GM19467 (cell line): ENCODE measurements around the gene PRMT2.

Source experiments
- ATAC-seq: cut with Tn5 transposase; IDR thresholded peaks from one replicate; pipeline ENCODE4 v1.9.1; 2021; ENCODE audit warnings: mild to moderate bottlenecking, moderate library complexity; ENCODE audit not compliant: unreplicated experiment

Gene PRMT2

DNA sequence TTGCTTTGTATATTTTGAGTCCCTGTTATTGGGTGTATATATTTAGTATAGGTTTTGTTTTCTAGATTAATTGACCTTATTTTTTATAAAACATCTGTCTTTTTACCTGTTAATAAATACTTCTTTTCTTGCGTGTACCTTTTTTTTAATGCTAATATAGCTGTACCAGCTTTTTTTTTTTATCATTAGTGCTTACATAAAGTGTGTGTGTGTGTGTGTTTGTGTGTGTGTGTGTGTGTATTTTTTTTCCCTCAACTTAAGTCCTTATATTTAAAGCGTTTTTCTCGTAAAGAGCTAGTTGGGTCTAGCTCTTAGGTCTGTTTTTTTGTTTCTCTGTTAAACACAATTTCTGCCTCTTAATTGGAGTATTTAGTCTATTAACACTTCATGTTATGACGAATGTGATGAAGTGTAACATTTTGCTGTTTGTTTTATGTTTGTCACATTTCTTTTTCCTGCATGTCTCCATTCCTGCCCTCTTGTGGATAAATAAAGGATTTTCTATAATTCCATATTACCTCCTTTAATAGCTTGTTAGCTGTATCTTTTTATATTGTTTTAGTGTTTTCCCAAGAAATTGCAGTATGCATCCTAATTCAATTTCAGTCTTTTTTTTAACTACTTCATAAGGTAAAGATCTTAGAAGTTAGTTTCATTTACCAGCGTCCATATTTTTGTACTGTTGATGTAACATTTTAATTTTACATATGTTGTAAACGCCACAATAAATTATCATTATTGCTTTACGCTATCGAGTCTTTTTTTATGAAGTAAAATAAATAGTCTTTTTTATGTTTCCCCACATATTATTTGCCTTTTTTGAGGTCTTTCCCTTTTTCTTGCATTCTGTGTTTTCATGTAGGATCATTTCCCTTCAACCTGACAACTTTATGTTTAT, 4.3 kb downstream of the PRMT2 start:
- ATAC-seq, result no peak

DNA sequence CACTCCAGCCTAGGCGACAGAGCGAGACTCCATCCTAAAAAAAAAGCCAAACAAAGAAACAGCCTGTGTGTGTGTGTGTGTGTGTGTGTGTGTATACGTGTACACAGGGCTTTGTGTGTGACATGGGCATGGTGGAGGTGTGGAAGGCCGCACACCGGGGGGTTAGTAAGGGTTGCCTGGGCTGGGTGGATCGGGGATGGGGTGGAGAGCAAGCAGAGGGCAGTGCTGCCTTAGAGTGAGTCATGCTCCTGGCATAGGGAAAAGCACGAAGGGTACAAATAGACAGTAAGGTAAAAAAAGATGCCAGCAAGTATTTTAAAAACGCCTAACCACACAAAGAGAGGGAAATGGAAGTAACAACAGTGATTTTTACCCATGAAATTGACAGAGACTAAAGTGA, 6.2 kb downstream of the PRMT2 start:
- ATAC-seq, result no peak

DNA sequence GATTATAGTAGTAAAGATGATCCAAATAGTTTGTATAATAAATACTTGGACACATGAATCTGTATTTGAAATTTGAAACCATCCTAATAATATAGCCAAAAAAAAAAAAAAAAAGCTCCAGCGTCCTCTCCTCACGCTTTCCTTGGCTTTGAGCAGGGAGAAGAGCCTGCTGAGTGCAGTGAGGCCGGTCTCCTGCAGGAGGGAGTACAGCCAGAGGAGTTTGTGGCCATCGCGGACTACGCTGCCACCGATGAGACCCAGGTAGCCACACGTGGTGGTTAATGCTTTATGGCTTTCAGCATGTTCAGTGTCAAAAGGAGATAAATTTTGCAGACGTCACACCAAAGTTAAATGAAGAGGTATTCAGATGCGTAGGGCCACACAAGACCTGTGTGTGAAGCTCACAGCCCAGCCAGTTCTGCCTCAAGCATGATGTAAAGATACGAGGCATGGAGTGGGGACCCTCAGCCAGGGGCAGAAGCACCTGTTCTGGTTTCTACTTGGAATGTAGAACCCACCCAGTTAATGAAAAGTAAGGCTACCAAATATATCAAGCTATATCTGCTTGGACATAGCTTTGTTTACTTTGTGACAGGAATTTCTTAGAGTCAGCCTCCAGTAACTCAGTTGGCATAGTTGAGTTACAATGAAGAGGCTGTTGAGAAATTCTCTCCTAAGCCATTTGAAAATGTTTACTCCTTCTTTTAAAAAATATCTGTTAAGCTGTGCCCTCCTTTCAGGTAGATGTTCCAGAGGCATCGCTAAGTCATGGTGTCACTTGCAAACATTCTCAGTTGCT, 8.1 kb downstream of the PRMT2 start:
- ATAC-seq, result no peak

DNA sequence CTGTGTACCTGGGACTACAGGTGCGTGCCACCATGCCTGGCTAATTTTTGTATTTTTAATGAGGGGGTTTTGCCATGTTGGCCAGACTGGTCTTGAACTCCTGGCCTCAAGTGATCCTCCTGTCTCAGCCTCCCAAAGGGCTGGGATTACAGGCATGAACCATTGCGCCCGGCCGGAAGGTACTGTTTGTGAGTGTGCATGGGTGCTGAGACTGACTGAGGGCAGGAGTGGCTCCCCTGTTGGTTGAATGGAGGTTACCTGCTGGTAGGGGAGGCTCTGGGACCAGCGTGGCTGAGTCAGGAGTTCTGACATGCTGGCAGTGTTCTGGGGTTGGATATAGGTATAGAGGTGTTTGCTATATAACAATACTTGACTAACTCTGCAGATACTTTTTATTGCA, 10.4 kb downstream of the PRMT2 start:
- ATAC-seq, result no peak

DNA sequence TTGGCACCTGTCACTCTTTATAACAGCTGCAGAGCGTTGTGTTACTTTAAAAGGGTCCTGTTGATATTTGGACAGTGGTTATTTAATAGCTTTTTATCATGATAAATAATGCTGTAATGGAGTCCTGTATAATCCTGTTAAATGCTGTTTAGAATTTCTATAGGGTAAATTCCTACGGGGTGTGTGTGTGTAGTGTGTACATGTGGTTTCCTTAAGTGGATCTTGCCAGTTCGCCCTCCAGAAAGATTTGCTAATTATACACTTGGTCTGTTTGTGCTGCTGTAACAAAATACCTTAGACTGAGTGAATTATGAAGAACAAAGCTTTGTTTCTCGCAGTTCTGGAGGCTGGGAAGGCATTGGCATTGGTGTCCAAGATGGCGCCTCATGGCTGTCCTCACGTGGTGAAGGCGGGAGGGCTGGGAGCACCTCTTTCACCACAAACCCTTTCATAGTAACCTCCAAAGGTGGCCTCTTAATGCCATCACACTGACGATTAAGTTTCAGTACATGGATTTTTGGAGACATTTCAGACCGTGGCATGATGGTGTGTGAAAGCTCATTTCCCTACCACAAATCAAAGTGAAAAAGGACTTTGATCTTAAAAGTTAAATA, 11.2 kb downstream of the PRMT2 start:
- no peak for ATAC-seq

DNA sequence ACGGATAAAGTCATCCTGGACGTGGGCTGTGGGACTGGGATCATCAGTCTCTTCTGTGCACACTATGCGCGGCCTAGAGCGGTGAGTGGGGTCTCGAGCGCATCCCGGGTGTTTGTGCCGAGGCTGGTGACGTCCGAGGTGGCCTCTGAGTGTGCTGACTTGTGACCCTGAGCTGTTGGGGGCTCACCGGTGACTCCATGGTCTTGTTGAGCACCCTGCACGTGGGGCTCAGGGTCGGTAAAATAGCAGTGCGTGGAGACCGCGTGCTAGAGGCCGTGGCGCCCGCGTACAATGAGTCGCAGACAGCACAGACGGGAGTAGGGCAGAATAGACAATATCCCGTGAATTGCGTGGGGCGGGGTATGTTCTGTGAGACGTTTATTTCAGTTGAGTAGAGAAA, 13.1 kb downstream of the PRMT2 start:
- no peak for ATAC-seq

DNA sequence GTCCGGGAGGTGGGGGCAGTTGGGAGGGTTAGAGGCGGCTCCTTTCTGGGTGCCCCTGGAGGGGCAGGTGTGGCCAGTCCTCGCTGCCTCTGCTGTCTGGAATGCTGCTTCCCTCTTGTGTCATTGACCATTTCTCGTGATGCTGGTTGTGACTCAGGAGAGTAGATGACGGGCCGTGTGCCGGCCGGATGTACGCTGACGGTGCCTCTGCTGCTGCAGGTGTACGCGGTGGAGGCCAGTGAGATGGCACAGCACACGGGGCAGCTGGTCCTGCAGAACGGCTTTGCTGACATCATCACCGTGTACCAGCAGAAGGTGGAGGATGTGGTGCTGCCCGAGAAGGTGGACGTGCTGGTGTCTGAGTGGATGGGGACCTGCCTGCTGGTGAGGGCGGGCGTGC, 13.9 kb downstream of the PRMT2 start:
- no peak for ATAC-seq

DNA sequence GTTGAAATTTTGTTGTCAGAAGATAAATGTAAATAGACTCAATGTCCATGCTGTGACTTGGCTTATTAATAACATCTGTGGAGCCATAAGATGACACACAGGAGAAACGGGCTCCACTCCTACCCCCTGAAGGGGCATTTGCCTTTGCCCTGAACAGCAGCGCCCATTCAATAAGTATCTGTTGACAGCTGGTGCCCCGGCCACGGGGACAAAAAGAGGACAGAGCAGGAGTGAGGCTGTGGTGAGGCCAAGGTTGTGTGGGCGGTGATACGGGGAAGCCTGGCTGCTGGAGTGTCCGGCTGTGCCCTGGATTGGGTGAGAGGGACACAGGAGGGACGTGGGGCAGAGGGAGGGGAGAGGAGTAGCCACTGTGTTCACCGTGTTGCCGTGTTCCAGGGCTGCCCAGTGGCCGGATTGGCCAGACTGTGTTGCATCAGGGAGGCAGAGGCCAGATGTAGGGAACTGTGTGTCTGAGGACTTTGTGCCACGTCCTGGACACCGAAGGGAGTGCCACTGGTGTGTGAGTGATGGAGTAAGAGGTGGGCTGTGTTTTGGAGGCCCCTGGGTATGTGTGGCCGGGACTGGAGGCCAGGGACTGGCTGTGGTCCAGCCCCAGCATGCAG, 15.1 kb downstream of the PRMT2 start:
- ATAC-seq, result no peak

DNA sequence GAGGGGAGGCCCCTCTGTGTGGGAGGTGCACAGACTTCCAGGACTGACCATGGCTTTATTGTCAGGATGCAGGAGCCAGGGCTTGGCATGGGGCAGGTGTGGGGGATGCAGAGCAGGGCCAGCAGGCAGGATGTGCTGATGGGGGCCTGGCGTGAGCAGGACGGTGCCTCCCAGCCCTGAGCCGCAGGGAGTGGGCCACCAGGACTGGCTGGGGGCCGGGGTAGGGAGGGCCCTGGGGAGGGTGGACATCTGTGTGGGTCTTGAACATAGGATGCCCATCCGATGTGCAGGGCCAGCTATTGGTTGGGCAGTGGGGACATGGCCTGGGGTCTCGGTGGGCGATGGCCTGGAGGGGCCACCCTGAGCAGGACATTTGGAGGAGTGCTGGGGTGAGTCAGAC, 15.6 kb downstream of the PRMT2 start:
- no peak for ATAC-seq

DNA sequence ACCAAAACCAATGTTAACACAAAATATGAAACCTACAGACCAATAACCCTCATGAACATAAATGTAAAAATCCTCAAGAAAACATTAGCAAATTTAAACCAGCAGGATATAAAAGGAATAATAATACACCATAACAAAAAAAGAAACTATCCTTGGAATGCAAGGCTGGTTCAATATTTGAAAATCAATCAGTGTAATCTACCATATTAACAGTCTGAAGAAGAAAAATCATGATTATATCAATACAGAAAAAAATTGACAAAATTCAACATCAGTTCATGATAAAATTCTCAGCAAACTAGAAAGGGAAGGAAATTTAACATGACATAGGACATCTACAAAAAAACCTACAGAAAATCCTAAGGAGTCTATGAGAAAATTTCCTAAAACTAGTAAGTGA, 19.8 kb downstream of the PRMT2 start:
- ATAC-seq, result no peak

DNA sequence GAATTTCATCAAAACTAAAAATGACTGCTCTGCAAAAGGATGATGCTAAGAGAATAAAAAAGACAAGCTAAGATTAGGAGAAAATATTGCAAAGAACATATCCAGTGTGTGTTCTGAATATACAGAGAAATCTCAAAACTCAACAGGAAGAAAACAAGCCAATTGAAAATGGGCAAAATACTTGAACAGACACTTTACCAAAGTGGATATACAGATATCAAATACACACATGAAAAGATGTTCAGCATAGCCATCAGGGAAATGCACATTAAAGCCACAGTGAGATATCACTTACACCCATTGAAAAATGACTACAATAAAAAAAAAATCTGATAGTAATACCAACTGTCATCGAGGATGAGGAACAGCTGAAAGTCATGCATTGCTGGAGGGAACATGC, 21.3 kb downstream of the PRMT2 start:
- no peak for ATAC-seq

DNA sequence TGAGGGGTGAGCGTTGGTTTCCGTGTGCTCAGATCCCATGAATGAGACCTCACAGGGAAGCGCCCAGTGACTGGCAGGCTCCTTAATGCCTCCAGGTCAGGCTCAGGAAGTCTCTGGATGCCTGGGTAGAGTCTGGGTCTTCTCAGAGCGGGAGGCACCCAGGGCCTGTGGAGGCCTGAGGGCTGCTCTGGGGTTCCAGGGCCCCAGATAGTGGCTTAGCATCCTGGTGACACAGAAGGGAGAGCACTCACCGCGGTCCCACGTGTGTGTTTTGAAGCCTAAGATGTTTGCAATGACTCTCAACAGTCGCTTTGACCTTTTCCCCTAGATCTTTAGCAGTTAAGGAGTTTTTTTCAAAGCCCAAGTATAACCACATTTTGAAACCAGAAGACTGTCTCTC, 25.0 kb downstream of the PRMT2 start:
- ATAC-seq, result no peak

DNA sequence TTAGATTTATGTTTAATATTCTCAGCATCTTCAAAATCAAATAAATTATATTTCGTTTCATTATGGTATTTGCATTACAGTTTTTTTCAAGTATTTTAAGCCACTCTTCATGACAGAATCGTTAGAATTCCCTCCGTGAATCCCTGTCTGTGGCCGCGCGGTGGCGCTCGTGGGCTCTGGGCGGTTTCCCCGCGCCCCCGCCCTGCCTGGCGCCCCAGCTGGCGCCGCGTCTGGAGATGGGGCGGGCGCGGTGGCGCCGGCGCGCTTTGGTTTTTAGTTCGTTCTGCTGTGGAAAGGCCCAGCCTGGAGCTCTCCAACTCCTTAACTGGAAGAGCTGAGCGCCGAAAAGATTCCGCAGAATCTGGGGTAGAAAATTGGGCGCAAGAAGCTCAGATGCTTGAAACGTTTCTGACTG, 25.7 kb downstream of the PRMT2 start:
- no peak for ATAC-seq

DNA sequence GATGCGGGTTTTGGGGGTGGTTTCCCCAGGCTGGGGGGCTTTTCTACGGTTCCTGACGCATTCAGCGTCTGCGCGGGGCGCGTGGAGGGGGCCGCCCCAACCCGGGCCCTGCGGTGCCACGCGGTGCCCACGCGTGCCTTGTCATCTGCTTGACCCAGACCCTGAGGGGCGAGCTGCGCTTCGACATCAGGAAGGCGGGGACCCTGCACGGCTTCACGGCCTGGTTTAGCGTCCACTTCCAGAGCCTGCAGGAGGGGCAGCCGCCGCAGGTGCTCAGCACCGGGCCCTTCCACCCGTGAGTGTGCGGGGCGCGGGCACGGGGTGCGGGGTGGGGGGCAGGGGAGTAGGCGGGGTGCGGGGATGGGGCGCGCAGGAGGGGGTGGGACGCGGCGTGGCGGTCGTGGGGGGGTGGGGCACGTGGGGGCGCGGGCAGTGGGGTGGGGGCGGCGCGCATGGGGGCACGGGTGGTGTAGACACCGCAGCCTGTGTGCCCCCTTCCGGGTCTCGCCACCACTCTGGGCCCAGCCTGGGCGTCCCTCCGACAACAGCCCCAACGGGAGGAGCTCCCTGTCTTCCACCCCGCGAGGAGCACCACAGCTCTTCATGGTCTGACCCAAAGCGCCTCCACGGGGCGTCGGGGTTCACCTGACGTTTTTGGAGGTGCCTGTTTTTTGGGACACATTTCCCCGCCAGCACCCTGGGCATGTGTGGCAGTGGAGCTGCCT, 26.3 kb downstream of the PRMT2 start:
- ATAC-seq, result no peak

DNA sequence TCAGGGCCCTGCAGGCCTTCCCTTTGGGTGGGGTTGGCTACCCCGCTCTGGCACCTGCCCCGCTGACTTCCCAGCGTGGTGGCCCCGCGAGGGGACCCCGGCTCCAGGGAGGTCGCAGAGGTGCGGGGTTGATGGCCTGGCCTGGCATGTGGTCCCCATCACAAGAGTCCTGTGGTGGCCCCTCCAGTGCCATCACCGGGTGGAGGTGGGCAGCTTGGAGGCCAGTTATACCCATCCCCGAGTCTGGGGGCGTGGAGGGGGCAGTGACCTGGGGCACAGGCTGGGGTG, 26.8 kb downstream of the PRMT2 start:
- no peak for ATAC-seq

DNA sequence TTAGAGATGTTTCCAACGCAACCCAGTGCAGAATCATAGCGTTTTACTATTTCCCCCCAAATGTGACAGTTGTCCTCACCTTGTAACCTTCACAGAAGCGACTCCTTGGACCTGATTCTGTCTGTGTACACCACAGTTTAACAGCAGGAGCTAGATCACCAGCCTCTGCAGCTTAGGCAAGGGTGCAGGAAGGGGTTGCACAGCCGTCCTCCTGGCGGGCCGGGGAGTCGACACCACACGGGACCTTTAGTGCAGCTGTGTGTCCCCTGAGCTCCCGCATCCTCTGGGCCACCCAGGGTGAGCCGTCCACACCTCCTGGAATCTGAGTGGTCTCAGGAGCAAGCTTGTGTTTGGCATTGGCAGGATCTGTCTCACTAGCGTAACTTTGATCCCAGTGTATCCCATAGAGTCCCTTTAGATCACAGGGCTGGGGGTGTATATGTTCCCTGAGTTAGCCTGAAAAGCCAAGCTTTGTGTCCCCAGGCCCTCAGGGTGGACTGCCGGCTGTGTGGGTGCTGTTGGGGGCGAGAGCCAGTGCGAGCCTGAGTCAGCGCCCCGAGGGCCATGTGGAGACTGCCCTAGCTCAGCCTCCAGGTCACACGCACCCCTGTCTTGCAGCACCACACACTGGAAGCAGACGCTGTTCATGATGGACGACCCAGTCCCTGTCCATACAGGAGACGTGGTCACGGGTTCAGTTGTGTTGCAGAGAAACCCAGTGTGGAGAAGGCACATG, 27.5 kb downstream of the PRMT2 start:
- no peak for ATAC-seq

DNA sequence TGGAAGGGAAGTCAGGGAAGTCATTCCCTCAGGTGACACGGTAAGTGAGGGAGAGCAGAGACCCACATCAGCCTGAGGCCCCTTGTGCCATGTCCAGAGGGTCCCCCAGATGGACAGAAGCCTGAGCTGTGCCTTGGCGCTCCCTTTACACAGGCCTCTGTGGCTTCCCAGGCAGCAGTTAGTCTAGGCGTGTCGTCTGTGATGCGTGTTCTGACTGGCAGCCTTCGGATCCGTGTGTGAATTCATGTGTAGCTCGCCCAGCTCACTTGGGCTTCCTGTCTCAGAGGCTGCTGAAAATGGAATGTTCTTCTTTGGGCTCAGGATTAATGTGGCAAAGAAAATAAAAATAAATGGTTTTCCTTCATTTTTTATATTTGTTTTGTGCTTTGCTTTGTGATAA, 28.3 kb downstream of the PRMT2 start:
- no peak for ATAC-seq

DNA sequence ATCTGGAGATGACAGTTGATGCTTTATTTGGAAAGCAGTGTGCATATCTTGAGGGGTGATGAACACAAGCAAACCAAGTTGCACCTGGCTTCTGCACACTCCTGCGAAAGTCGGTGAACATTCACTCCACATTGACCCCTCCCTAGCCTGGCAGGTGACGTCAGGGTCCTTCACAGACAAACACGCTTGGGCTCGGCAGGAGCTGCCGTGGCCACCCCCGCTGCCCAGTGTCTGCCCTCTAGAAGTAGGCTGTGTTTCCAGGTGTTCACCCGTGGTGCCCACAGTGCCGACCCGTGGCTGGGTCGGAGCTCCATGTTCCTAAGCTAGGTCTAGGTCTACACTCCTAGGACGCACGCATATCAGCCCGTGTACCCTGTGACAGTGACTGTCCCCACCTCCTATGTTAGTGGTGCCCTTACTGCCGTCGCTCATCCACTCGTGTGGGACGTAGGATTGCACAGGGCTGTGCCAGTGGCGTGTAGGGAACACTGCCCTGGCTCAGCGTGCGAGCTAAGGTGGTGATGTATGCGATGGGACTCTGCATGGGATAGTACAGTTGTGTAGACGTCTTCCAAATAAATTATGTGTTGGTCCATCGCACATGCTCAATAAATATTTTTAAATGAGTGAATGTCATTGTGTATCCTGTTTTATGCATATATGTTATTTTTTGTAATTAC, 29.0 kb downstream of the PRMT2 start:
- ATAC-seq, result no peak

DNA sequence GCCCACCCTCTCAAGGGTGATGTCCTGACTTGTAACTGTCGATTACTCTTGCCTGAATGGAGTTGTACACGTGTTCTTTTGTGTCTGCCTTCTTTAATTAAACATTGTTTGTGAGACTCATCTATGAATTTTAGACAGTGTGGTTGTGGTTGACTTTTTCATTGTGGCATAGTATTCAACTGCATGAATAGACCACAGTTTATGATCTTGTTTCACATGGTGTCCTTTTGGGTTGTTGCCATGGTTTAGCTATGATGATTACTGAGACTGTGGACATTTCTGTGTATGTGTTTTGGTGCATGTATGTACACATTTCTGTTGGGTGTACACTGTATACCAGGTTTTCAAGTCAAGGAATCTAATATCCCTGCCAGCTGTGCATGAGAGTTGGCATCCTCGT, 30.1 kb downstream of the PRMT2 start:
- no peak for ATAC-seq
